Retinal pigment epithelial cell (primary cell): ENCODE data around the gene EI24.

Source experiments
- DNase-seq: peaks from one replicate; pipeline ENCODE4 v3.0.0-alpha.2; 2010; ENCODE audit warnings: low read depth
- H3K4me3 ChIP-seq: 2 replicates; pipeline ENCODE4 v1.5.1; 2011; ENCODE audit warnings: mild to moderate bottlenecking, low read length, control low read depth, moderate library complexity
- TF ChIP-seq, protein P1 (sequence below): conservative IDR thresholded peaks from 2 replicates; pipeline ENCODE4 v1.5.1; 2011; ENCODE audit warnings: low read depth, low read length, control low read depth, inconsistent platforms

EI24 gene

DNA sequence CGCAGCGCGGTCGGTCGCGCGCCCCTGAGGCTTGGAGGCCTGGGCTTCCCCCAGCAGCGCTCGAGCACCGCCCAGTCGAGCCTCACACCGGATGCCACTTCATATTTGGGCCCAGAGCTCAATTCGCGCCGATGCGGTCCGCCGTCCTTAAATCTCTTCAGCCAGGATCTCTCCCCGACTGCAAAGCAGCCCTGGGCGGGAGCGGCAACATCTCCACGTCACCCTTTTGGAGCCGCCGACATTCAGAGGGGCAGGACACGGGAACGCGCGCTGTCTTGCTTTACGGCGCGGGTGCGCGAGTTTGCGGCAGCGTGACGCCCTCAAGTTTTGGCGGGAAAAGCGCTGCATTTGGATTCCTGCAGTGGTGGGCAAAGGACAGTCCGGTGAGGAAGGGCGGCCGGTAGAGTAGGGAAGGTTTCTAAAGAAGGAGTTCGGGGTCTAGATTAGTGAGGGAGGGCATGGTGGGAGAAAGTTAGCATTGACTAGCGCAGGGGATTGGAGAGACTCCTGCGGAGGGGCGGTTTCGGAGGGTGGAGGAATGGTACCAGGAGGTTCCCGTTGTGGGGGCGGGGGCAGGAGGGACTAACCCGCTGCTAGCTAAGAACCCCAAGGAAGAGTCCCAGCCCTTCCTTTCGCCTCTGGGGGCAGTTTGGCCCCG lies 56.5 kb downstream of the EI24 start:
- DNase-seq = peak; percentile 60
- H3K4me3 ChIP-seq = peak overlapping the region; percentile 86
- TF ChIP-seq, protein P1, sequence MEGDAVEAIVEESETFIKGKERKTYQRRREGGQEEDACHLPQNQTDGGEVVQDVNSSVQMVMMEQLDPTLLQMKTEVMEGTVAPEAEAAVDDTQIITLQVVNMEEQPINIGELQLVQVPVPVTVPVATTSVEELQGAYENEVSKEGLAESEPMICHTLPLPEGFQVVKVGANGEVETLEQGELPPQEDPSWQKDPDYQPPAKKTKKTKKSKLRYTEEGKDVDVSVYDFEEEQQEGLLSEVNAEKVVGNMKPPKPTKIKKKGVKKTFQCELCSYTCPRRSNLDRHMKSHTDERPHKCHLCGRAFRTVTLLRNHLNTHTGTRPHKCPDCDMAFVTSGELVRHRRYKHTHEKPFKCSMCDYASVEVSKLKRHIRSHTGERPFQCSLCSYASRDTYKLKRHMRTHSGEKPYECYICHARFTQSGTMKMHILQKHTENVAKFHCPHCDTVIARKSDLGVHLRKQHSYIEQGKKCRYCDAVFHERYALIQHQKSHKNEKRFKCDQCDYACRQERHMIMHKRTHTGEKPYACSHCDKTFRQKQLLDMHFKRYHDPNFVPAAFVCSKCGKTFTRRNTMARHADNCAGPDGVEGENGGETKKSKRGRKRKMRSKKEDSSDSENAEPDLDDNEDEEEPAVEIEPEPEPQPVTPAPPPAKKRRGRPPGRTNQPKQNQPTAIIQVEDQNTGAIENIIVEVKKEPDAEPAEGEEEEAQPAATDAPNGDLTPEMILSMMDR = no peak

GRCh38 chr11:125626288-125626950 lies 57.1 kb downstream of the EI24 start:
- DNase-seq = peak; percentile 11
- TF ChIP-seq, protein P1 = peak; percentile 48
- H3K4me3 ChIP-seq = peak overlapping the region; percentile 86

GRCh38 chr11:125627236-125627910 lies 58.1 kb downstream of the EI24 start:
- peak overlapping the region; percentile 86 for H3K4me3 ChIP-seq
- no peak for DNase-seq
- TF ChIP-seq, protein P1 = no peak
